Measurements from ENCODE around the gene TMEM185B. TPM values are rescaled to one million over a fixed set of nuclear protein-coding genes. Genes with fewer than 3 reads are reported as not detected.

The TMEM185B gene
- total and polyA plus RNA-seq, 2 donors (not counting 1 experiment from before 2014, with no cell fraction given) = 25.9 to 28.8 TPM

GRCh38 chr2:120222186-120223033 is 790 bp downstream of the TMEM185B start:
- peak overlapping the region; percentile 91 for H3K27ac ChIP-seq (ENCODE audit: insufficient read depth, low read length)
- H3K9me3 ChIP-seq (ENCODE audit: control insufficient read depth, insufficient read depth, low read depth, low read length) = no peaks in the 10 kb centered on the region
- no peaks in the 10 kb centered on the region for H4K20me1 ChIP-seq (ENCODE audit: control insufficient read depth, extremely low read depth, insufficient read depth, low read length)
- H3K4me3 ChIP-seq (replicated peaks in 1 of 4; ENCODE audit: control extremely low read depth in 1 of 4, insufficient read depth in 1 of 4, low read depth in 3 of 4, low read length in 4 of 4) = peak overlapping the region; percentile 45 to 72 (median 60)
- no peak for TF ChIP-seq EZH2 (IDR thresholded peaks at IDR 0.05; ENCODE audit: low read length, missing control alignments)
- TF ChIP-seq CTCF (conservative IDR thresholded peaks at IDR 0.05 in 1 of 2, IDR thresholded peaks at IDR 0.05 in 1 of 2; ENCODE audit: low read depth in 1 of 2, low read length in 2 of 2) = no peak
- DNase-seq (ENCODE audit: low read depth in 2 of 2) = no peak
- peak overlapping the region; percentile 92 for H3K9ac ChIP-seq (ENCODE audit: insufficient read depth, low read length)
- peaks cover 4% of the 10 kb centered on the region for H3K36me3 ChIP-seq (ENCODE audit: control insufficient read depth, insufficient read depth, low read length)
- peaks cover 3% of the 10 kb centered on the region for H3K4me1 ChIP-seq (ENCODE audit: control insufficient read depth, extremely low read depth, insufficient read depth, low read length)
- peak overlapping the region; percentile 57 for H2AFZ ChIP-seq (ENCODE audit: low read length)
- H3K4me2 ChIP-seq (ENCODE audit: extremely low read depth, insufficient read depth, low read length) = peak overlapping the region; percentile 70
- peaks cover 9% of the 10 kb centered on the region for H3K79me2 ChIP-seq (ENCODE audit: control insufficient read depth, insufficient read depth, low read length)
- H3K27me3 ChIP-seq (ENCODE audit: control insufficient read depth, insufficient read depth, low read length) = no peaks in the 10 kb centered on the region

GRCh38 chr2:120221616-120222015 is 1.6 kb downstream of the TMEM185B start:
- no peak overlapping the region for H3K27ac ChIP-seq (ENCODE audit: insufficient read depth, low read length)
- H3K27me3 ChIP-seq (ENCODE audit: control insufficient read depth, insufficient read depth, low read length) = no peaks in the 10 kb centered on the region
- no peaks in the 10 kb centered on the region for H3K9me3 ChIP-seq (ENCODE audit: control insufficient read depth, insufficient read depth, low read depth, low read length)
- H3K4me3 ChIP-seq (replicated peaks in 1 of 4; ENCODE audit: control extremely low read depth in 1 of 4, insufficient read depth in 1 of 4, low read depth in 3 of 4, low read length in 4 of 4) = no peak overlapping the region
- no peak overlapping the region for H3K9ac ChIP-seq (ENCODE audit: insufficient read depth, low read length)
- no peaks in the 10 kb centered on the region for H4K20me1 ChIP-seq (ENCODE audit: control insufficient read depth, extremely low read depth, insufficient read depth, low read length)
- TF ChIP-seq EZH2 (IDR thresholded peaks at IDR 0.05; ENCODE audit: low read length, missing control alignments) (no peak), CTCF (conservative IDR thresholded peaks at IDR 0.05 in 1 of 2, IDR thresholded peaks at IDR 0.05 in 1 of 2; ENCODE audit: low read depth in 1 of 2, low read length in 2 of 2) (no peak)
- no peak for DNase-seq (ENCODE audit: low read depth in 2 of 2)
- no peak overlapping the region for H3K4me2 ChIP-seq (ENCODE audit: extremely low read depth, insufficient read depth, low read length)
- no peak overlapping the region for H2AFZ ChIP-seq (ENCODE audit: low read length)
- peaks cover 4% of the 10 kb centered on the region for H3K36me3 ChIP-seq (ENCODE audit: control insufficient read depth, insufficient read depth, low read length)
- H3K79me2 ChIP-seq (ENCODE audit: control insufficient read depth, insufficient read depth, low read length) = peaks cover 9% of the 10 kb centered on the region
- peaks cover 3% of the 10 kb centered on the region for H3K4me1 ChIP-seq (ENCODE audit: control insufficient read depth, extremely low read depth, insufficient read depth, low read length)

GRCh38 chr2:120220756-120221155 is 2.4 kb downstream of the TMEM185B start:
- Histone ChIP-seq H3K36me3 (ENCODE audit: control insufficient read depth, insufficient read depth, low read length) (peaks cover 4% of the 10 kb centered on the region), H3K27ac (ENCODE audit: insufficient read depth, low read length) (no peak overlapping the region), H3K4me3 (replicated peaks in 1 of 4; ENCODE audit: control extremely low read depth in 1 of 4, insufficient read depth in 1 of 4, low read depth in 3 of 4, low read length in 4 of 4) (peak overlapping the region in 1 of 4 experiments; percentile 4), H3K79me2 (ENCODE audit: control insufficient read depth, insufficient read depth, low read length) (peaks cover 9% of the 10 kb centered on the region), H4K20me1 (ENCODE audit: control insufficient read depth, extremely low read depth, insufficient read depth, low read length) (no peaks in the 10 kb centered on the region), H3K4me1 (ENCODE audit: control insufficient read depth, extremely low read depth, insufficient read depth, low read length) (peaks cover 3% of the 10 kb centered on the region), H3K4me2 (ENCODE audit: extremely low read depth, insufficient read depth, low read length) (peak overlapping the region; percentile 54), H3K27me3 (ENCODE audit: control insufficient read depth, insufficient read depth, low read length) (no peaks in the 10 kb centered on the region), H2AFZ (ENCODE audit: low read length) (no peak overlapping the region), H3K9me3 (ENCODE audit: control insufficient read depth, insufficient read depth, low read depth, low read length) (no peaks in the 10 kb centered on the region), H3K9ac (ENCODE audit: insufficient read depth, low read length) (no peak overlapping the region)
- no peak for TF ChIP-seq CTCF (conservative IDR thresholded peaks at IDR 0.05 in 1 of 2, IDR thresholded peaks at IDR 0.05 in 1 of 2; ENCODE audit: low read depth in 1 of 2, low read length in 2 of 2)
- TF ChIP-seq EZH2 (IDR thresholded peaks at IDR 0.05; ENCODE audit: low read length, missing control alignments) = no peak
- no peak for DNase-seq (ENCODE audit: low read depth in 2 of 2)

Data from fibroblast of lung (primary cell).